Ishikawa (cell line): ENCODE results near the gene FXYD5.

Experiments used
- CEBPB ChIP-seq: IDR thresholded peaks from 2 replicates; pipeline ENCODE4 v1.6.1; 2012
- NFIC ChIP-seq: IDR thresholded peaks from 2 replicates; pipeline ENCODE4 v1.6.1; 2012
- TF ChIP-seq, protein P1 (sequence below): IDR thresholded peaks from 2 replicates; pipeline ENCODE4 v1.6.1; 2012

DNA sequence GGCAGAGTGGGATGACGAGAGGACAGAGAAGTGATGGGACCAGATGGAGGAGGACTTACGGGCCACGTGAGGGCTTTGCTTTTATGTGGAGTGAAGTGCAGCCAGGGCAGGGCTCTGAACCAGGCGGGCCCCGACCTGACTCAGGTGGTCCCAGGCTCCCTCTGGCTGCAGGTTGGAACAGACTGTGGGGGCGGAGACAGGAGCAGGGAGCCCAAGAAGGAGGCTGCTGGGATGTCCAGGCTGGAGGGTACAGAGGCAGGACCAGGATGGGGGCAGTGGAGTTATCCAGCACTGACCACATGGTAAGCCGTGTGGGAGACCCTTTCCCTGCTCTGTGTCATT lies 2.1 kb downstream of the FXYD5 start:
- TF ChIP-seq, protein P1, sequence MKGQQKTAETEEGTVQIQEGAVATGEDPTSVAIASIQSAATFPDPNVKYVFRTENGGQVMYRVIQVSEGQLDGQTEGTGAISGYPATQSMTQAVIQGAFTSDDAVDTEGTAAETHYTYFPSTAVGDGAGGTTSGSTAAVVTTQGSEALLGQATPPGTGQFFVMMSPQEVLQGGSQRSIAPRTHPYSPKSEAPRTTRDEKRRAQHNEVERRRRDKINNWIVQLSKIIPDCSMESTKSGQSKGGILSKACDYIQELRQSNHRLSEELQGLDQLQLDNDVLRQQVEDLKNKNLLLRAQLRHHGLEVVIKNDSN = no peak
- TF ChIP-seq NFIC (no peak), CEBPB (no peak)
